Stimulated activated naive B cell treated with anti-CD40 and anti-IgM and Interleukin-4, amounts not matched to agents 10 μg/mL and 1 μg/mL and 100 μg/mL, for 72 hours (primary cell): ENCODE data around the gene IFNGR1.
"Not testable (repeated sequence)": the region's sequence is repeated elsewhere in the genome, so short reads cannot be mapped to it uniquely, and the experiment has no call there.

Experiments used
- ATAC-seq, 2 donors: fragments of 150-1000 bp; cut with Tn5 transposase; replicated peaks; 2 replicates each; pipeline ENCODE4 v1.10.0; 2021; ENCODE audit warnings: moderate library complexity in 1 of 2
- DNase-seq: peaks from one replicate; pipeline ENCODE4 v3.0.0; 2021
- H3K27ac Mint-ChIP-seq: one replicate; pipeline ENCODE4 v1.8.0; 2022; ENCODE audit warnings: mild to moderate bottlenecking, mixed read lengths
- H3K27me3 Mint-ChIP-seq, 2 donors: one replicate each; pipeline ENCODE4 v1.8.0; 2022; ENCODE audit warnings: mixed read lengths in 2 of 2
- H3K36me3 Mint-ChIP-seq, 2 donors: one replicate each; pipeline ENCODE4 v1.8.0; 2022; ENCODE audit warnings: mixed read lengths in 2 of 2, mild to moderate bottlenecking in 1 of 2
- H3K4me1 Mint-ChIP-seq, 2 donors: one replicate each; pipeline ENCODE4 v1.8.0; 2022; ENCODE audit warnings: mixed read lengths in 2 of 2, mild to moderate bottlenecking in 1 of 2
- H3K4me3 Mint-ChIP-seq, 2 donors: one replicate each; pipeline ENCODE4 v1.8.0; 2022; ENCODE audit warnings: mild to moderate bottlenecking in 2 of 2, mixed read lengths in 2 of 2, moderate library complexity in 1 of 2
- H3K9me3 Mint-ChIP-seq, 2 donors: one replicate each; pipeline ENCODE4 v1.8.0; 2022; ENCODE audit warnings: mixed read lengths in 2 of 2, mild to moderate bottlenecking in 1 of 2

IFNGR1 gene

DNA sequence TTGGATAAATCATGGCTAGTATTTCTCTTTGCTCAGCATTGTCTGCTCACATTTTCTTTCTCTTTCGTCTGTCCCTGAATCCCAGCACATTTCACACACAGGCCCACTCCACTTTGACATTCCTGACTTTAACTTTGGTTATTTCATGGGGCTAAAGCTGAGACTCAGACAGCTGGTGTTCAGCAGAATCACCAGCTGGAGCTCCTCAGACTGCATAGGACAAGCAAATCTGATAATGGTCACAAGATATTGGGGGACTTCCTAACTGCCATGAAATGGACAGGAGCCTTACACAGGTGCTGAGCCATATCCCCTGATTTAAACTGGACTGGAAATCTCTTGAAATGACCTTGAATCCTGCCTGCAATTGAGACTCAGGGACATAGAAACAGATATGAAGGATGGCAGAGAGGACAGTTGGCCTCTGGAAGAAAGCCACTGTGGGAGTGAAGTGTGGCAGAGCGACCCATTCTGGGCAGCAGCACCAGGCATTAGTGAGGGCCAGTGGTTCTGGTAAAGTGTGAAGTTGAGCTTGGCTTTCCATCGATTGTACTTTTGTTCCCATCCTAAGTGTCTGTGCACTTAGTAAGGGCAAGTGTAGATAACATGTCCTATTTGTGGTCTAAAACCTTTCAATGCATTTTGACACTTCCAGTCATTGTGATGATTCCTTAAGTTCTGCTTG lies 10.0 kb upstream of the IFNGR1 start:
- Mint-ChIP-seq H3K4me1 (peaks cover 62 to 89% of the 10 kb centered on the region in 2 donors), H3K36me3 (no peaks in the 10 kb centered on the region), H3K9me3 (no peaks in the 10 kb centered on the region), H3K27me3 (no peaks in the 10 kb centered on the region), H3K27ac (peak overlapping the region; percentile 63), H3K4me3 (no peak overlapping the region)
- ATAC-seq (no peak), DNase-seq (no peak)

DNA sequence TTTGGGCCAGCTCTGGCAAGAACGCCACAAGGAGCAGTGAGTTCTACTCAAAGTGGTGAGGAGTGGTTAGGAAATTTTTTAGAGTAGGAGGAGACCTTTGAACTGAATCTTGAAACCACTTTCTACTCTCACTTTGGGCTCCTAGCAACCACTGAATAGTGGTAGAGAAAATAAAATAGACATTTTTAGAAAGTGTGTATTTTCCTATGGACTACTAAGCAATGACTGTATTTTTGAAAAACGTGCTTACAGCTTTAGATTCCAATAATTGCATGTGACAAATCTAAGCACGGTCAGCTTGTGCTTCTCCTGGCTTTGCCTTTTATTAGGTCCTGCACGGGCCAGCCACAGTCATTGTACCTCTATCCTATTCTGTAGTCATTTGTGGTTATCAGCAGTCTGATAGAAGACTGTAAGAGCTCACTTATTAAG lies 8.7 kb upstream of the IFNGR1 start:
- H3K4me3 Mint-ChIP-seq, result peak overlapping the region; percentile 9 to 17
- peak; percentile 49 to 53 for ATAC-seq

DNA sequence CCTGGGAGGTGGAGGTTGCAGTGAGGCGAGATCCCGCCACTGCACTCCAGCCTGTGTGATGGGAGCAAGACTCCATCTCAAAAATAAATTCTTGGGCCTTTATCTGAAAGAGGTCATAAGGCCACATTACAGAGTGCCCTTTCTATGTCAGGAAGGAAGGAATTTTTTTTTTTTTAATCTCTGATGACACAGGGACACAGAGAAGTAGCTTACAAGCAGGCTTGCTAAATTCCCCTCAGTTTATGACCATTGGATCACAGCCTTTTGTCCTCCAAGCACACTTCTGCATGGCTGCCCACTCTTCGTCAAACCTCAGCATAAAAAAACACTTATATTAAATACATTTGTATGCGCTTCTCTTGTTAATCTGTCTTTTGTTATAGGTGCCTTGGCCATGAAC lies 7.5 kb upstream of the IFNGR1 start:
- H3K4me3 Mint-ChIP-seq, result no peak overlapping the region
- ATAC-seq, result no peak

More for the DNA sequence above, 8.7 kb upstream of the IFNGR1 start:
- peak overlapping the region; percentile 65 for H3K27ac Mint-ChIP-seq
- DNase-seq, result no peak
- H3K27me3 Mint-ChIP-seq, result no peaks in the 10 kb centered on the region
- no peaks in the 10 kb centered on the region for H3K9me3 Mint-ChIP-seq
- no peaks in the 10 kb centered on the region for H3K36me3 Mint-ChIP-seq
- peaks cover 64 to 89% of the 10 kb centered on the region in 2 donors for H3K4me1 Mint-ChIP-seq

DNA sequence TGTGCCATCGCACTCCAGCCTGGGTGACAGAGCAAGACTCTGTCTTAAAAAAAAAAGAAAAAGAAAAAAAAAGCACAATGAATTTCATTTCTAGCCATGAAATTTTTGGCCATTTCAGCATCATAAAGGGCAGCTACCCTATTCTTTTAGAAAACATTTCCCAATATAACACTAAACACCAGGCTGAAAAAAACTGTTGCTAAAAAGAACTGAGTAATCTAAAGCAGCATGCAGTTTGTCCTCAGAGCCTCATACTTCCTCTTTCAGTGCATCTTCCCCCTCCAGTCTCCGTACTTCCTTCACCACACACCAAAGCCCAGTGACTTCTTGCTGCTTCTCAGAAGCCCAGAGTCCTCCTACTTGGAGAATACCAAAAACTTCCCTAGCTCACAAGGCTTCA lies 5.6 kb upstream of the IFNGR1 start:
- Mint-ChIP-seq H3K4me1 (peaks cover 64 to 92% of the 10 kb centered on the region in 2 donors), H3K9me3 (peaks cover 0 to 4% of the 10 kb centered on the region in 2 donors), H3K27ac (peak overlapping the region; percentile 81), H3K36me3 (peaks cover 0 to 3% of the 10 kb centered on the region in 2 donors), H3K27me3 (no peaks in the 10 kb centered on the region), H3K4me3 (peak overlapping the region in 1 of 2 donors; percentile 59)
- DNase-seq (peak; percentile 68), ATAC-seq (peak; percentile 83 to 85)

More for the DNA sequence above, 7.5 kb upstream of the IFNGR1 start:
- DNase-seq, result no peak
- Mint-ChIP-seq H3K27ac (no peak overlapping the region), H3K27me3 (no peaks in the 10 kb centered on the region), H3K9me3 (no peaks in the 10 kb centered on the region), H3K36me3 (no peaks in the 10 kb centered on the region), H3K4me1 (peaks cover 65 to 94% of the 10 kb centered on the region in 2 donors)

DNA sequence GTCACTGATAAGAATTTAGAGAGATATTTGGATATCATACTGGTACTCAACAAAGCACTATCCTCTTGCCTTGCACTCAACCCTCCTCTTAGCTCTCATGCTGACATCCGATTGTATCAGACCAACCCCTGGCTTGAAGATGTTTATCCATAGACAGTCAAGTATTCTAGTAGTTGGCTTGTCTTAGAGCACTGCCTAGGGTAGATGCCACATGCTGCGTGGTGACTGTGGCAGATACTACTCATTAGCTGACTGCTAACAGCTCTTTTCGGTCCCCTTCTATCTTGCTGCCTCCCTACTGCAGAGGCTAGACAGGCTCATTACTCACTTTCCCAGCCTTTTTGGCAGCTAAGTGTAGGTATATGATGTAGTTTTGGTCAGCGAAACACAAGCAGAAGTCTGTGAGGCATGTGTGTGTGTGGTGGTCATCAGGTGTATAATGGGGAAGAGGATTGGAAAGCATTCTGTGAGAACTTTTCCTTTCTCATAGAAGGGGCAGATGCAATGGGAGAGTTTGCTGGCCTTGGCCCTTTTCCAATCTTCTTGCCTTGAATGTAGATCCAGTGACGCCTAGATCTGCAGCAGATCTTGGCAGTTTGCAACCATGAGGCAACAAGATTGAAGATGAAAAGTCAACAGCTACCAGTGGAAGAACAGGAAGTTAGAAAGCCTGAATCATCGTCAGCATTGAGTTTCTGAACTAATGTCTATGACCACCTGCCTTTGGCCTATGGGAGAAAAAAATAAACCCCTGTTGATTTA lies 4.4 kb upstream of the IFNGR1 start:
- Mint-ChIP-seq H3K27me3 (no peaks in the 10 kb centered on the region), H3K9me3 (peaks cover 0 to 4% of the 10 kb centered on the region in 2 donors), H3K27ac (peak overlapping the region; percentile 81), H3K4me1 (peaks cover 58 to 86% of the 10 kb centered on the region in 2 donors), H3K4me3 (peak overlapping the region in 1 of 2 donors; percentile 22), H3K36me3 (peaks cover 2 to 5% of the 10 kb centered on the region in 2 donors)
- DNase-seq (no peak), ATAC-seq (peak; percentile 2 to 10)

DNA sequence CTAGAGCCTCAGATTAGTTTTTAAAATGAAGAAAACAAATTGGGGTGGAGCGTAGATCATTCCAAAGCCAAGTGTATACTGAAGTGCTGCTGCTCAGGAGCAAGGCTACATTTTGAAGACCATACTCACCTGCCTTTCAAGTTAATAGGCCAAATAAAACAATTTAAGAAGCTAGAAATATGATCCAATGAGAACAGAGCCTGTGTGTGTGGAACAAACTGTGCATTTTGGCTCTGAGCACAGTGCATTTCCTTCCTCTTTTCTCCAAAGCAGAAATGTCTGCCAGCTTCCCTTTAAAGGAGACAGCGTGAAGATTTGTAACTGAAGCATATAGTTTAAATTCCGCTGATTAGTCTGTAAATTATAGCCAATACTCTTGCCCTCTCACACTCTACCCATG lies 3.2 kb upstream of the IFNGR1 start:
- ATAC-seq, result no peak
- H3K36me3 Mint-ChIP-seq, result peaks cover 6 to 15% of the 10 kb centered on the region in 2 donors
- peaks cover 0 to 4% of the 10 kb centered on the region in 2 donors for H3K9me3 Mint-ChIP-seq
- peak overlapping the region; percentile 84 for H3K27ac Mint-ChIP-seq
- H3K4me1 Mint-ChIP-seq, result peaks cover 51 to 80% of the 10 kb centered on the region in 2 donors
- H3K4me3 Mint-ChIP-seq, result peak overlapping the region in 1 of 2 donors; percentile 13
- H3K27me3 Mint-ChIP-seq, result no peaks in the 10 kb centered on the region
- DNase-seq, result no peak

DNA sequence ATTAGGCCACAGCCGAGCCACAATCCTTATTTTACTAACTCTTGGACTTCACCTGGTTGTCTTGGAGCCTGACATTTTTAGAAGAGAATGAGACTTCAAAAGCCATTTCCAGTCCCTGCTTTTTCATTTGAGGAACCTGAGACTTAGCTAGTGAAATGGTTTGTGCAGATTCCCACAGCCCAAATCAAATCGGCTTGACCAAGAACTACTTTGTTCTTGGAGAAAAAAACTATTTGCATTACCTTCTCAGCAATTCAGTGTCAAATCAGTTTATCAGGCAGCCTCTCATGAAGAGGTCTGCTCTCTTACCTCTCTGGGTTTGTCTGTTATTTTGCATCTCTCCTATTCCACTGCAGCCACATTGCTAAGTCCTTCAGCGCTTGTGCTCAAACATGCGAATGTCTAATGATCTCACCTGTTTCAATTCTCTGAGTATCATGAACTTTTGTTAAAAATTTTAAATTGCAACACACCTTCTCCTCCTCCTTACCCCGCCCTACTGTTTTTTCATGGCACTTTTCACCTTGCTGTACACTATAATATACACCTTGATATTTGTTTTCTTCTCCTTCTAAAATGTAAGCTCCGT lies 573 bp upstream of the IFNGR1 start:
- Mint-ChIP-seq H3K4me1 (peaks cover 52 to 73% of the 10 kb centered on the region in 2 donors), H3K4me3 (peak overlapping the region; percentile 73 to 89), H3K9me3 (peaks cover 0 to 4% of the 10 kb centered on the region in 2 donors), H3K27ac (peak overlapping the region; percentile 100), H3K27me3 (no peaks in the 10 kb centered on the region), H3K36me3 (peaks cover 9 to 31% of the 10 kb centered on the region in 2 donors)
- DNase-seq (no peak), ATAC-seq (no peak)

DNA sequence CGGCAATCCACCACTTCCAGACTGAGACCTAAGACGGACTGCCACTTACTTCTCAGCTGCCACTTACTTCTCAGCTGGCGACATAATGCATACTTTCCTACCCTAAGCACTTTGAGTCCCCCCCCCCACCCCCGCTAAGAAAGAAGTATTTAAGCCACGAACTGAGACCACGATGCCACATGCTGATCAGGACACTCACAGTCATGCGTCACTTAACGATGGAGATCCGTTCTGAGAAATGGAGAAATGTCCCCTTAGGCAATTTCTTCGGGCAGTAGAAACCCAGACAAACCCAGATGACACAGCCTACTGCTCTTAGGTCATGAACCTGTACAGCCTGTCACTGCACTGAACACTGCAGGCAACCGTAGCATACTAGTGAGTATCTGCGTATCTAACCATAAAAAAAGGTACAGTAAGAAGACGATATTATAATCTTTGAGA lies 690 bp downstream of the IFNGR1 start:
- DNase-seq (peak; percentile 63), ATAC-seq (peak; percentile 76 to 78)
- Mint-ChIP-seq H3K36me3 (peaks cover 18 to 42% of the 10 kb centered on the region in 2 donors), H3K4me3 (peak overlapping the region; percentile 73 to 89), H3K9me3 (peaks cover 0 to 4% of the 10 kb centered on the region in 2 donors), H3K4me1 (peaks cover 53 to 73% of the 10 kb centered on the region in 2 donors), H3K27me3 (no peaks in the 10 kb centered on the region), H3K27ac (peak overlapping the region; percentile 100)

DNA sequence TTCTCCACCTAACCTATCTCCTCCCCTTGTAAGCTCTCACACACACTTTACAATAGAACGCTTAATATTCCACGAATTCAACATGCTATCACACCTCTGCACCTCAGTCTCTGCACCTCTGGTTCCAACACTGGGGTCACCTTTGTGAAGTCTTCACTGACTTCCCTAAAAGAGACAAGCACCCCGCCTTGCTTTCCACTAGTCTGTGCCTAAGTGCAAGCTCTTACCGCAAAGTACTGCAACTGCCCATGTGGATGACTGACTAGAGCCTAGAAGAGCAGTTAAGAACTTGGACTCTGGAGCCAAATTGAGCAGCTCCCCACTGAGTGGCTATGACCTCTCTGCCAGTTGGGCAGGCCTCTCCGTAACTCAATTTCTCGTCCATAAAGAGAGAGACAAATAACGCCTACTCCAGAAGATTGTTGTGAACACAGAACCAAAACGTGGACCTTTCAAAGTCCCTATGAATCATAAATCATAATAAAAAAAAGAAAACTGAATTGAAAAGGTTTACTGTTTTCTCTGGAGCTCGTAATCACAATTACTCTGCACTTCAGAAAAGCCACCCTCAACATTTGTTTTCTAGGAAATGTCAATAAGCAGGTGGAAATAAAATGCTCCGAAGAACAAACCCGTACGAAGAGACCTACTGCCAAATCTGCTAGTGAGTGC lies 1.2 kb downstream of the IFNGR1 start:
- H3K27ac Mint-ChIP-seq, result peak overlapping the region; percentile 100
- H3K9me3 Mint-ChIP-seq, result peaks cover 0 to 4% of the 10 kb centered on the region in 2 donors
- peak; percentile 31 for DNase-seq
- H3K4me1 Mint-ChIP-seq, result peaks cover 53 to 74% of the 10 kb centered on the region in 2 donors
- H3K27me3 Mint-ChIP-seq, result no peaks in the 10 kb centered on the region
- H3K36me3 Mint-ChIP-seq, result peaks cover 23 to 46% of the 10 kb centered on the region in 2 donors
- H3K4me3 Mint-ChIP-seq, result peak overlapping the region; percentile 73 to 89
- ATAC-seq, result peak; percentile 21 to 37

DNA sequence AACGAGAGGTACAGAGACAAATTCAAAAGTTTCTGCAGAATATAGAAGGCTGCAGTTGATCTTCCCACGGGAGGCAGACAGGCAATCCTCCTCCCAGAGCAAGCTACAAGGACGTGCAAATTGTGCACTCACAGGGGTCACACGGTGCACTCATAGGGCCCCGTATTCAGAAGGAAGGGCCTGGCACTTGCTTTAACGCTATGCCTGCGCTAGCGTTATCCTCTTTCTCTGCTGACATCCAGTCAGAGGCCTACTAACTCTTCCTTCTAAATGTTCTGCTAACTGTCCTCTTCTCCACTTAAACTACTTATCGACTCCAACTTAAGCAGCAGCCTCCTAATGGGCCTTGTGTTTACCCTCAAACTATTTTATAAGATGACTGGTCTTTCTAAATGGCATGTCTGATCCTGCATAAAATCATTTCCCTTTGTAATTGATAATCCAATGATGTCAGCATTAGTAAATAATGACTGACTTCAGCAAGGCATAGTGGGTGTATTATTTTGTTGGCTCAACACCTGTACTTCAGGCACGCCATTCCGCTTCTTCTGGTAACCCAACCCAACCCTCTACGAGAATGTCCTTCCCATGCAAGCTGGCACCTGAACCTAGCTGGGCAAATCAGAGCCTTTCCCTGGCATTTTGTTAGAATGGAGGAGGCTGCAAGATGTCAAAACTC lies 2.2 kb downstream of the IFNGR1 start:
- ATAC-seq, result no peak
- peaks cover 29 to 54% of the 10 kb centered on the region in 2 donors for H3K36me3 Mint-ChIP-seq

DNA sequence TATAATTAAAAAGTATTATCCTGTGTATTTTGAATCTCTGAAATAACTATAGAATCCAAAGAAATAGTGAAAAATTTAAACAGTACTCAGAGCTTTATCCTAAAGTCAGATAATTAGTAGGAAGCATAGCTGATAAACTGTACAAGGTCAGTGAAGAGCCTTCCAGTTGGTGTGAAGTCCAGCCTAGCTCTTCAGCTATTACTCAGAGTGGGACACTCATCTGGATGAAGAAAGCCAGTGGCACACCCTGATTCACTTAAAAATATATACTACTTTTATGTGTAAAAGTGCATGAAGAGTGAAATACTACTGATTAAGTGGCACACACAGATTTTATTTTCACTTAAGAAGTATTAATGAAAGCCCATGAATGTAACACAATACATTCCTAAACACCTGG lies 3.1 kb downstream of the IFNGR1 start:
- DNase-seq (no peak), ATAC-seq (no peak)
- Mint-ChIP-seq H3K27ac (peak overlapping the region; percentile 7), H3K27me3 (no peaks in the 10 kb centered on the region), H3K4me3 (peak overlapping the region; percentile 73 to 89), H3K4me1 (peaks cover 56 to 77% of the 10 kb centered on the region in 2 donors), H3K9me3 (peaks cover 2 to 4% of the 10 kb centered on the region in 2 donors), H3K36me3 (peaks cover 38 to 63% of the 10 kb centered on the region in 2 donors)

More for the DNA sequence above, 2.2 kb downstream of the IFNGR1 start:
- H3K27me3 Mint-ChIP-seq, result no peaks in the 10 kb centered on the region
- peaks cover 2 to 4% of the 10 kb centered on the region in 2 donors for H3K9me3 Mint-ChIP-seq
- no peak for DNase-seq
- H3K4me1 Mint-ChIP-seq, result peaks cover 53 to 74% of the 10 kb centered on the region in 2 donors
- H3K4me3 Mint-ChIP-seq, result peak overlapping the region; percentile 73 to 89
- H3K27ac Mint-ChIP-seq, result peak overlapping the region; percentile 53

DNA sequence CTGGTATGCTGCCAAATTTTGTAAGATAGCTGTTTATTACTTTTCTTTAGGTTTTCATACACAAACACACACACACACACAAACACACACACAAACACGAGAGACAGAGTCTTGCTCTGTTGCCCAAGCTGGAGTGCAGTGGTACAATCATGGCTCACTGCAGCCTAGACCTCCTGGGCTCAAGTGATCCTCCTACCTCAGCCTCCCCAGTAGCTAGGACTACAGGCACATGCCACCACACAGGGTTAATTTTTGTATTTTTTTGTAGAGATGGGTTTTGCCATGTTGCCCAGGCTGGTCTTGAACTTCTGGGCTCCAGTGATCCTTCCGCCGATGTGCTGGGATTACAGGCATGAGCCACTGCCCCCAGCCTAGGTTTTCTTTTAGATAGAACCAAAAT lies 3.6 kb downstream of the IFNGR1 start:
- H3K27ac Mint-ChIP-seq, result peak overlapping the region; percentile 81
- ATAC-seq, H3K9me3 Mint-ChIP-seq, DNase-seq, H3K27me3 Mint-ChIP-seq: not testable (repeated sequence)
- H3K36me3 Mint-ChIP-seq, result peaks cover 42 to 66% of the 10 kb centered on the region in 2 donors
- peaks cover 55 to 77% of the 10 kb centered on the region in 2 donors for H3K4me1 Mint-ChIP-seq
- H3K4me3 Mint-ChIP-seq, result peak overlapping the region in 1 of 2 donors; percentile 62

DNA sequence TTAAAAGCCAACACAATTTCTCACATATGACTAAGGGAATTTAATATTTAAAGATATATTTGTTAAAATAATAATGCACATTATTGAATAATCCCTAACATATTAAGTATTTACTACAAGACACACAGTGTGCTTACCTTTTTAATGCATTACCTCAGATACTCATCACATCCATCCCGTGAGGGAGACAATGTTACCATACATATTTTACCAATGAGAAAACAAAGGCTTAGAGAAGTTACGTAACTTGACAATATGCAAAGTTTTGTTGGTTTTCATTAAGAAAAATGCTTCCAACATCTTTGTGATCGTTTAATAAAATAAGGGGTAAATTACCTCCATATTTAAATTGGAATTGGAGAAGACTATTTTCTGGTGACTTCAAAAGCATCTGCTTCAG lies 4.3 kb downstream of the IFNGR1 start:
- Mint-ChIP-seq H3K36me3 (peaks cover 45 to 72% of the 10 kb centered on the region in 2 donors), H3K4me3 (no peak overlapping the region), H3K27me3 (no peaks in the 10 kb centered on the region), H3K4me1 (peaks cover 49 to 70% of the 10 kb centered on the region in 2 donors), H3K9me3 (peaks cover 0 to 4% of the 10 kb centered on the region in 2 donors), H3K27ac (no peak overlapping the region)
- no peak for ATAC-seq
- no peak for DNase-seq
